Fibroblast of lung (primary cell): ENCODE results near the gene RUFY2. TPM values are rescaled to one million over a fixed set of nuclear protein-coding genes. Genes with fewer than 3 reads are reported as not detected.

ENCODE experiments used
- DNase-seq, 2 donors: peaks; one replicate each; pipeline versions ENCODE4 v3.0.0 to v3.0.0-alpha.2; 2010; ENCODE audit warnings: low read depth in 2 of 2
- H2AFZ ChIP-seq: 2 replicates; pipeline ENCODE4 v1.5.1; 2012; ENCODE audit warnings: low read length, control low read depth, inconsistent platforms
- H3K27ac ChIP-seq: 2 replicates; pipeline ENCODE4 v1.5.1; 2011; ENCODE audit warnings: low read length, control low read depth; ENCODE audit not compliant: insufficient read depth
- H3K27me3 ChIP-seq: 2 replicates; pipeline ENCODE4 v1.5.1; 2011; ENCODE audit warnings: mild to moderate bottlenecking, low read length; ENCODE audit not compliant: control insufficient read depth, insufficient read depth
- H3K36me3 ChIP-seq: 2 replicates; pipeline ENCODE4 v1.5.1; 2011; ENCODE audit warnings: low read length; ENCODE audit not compliant: control insufficient read depth, insufficient read depth
- H3K4me1 ChIP-seq: 2 replicates; pipeline ENCODE4 v1.5.1; 2011; ENCODE audit warnings: low read length; ENCODE audit not compliant: control insufficient read depth, insufficient read depth; ENCODE audit errors: extremely low read depth
- H3K4me2 ChIP-seq: 2 replicates; pipeline ENCODE4 v1.5.1; 2011; ENCODE audit warnings: low read length, control low read depth; ENCODE audit not compliant: insufficient read depth; ENCODE audit errors: extremely low read depth
- H3K4me3 ChIP-seq, 4 experiments: fragments of 200-600 bp in 1 of 4; sonication (generic) in 1 of 4; replicated peaks in 1 of 4; 2 replicates each; pipeline ENCODE4 v1.5.1; 2011 to 2016; ENCODE audit warnings: low read length in 4 of 4, low read depth in 3 of 4, mild to moderate bottlenecking in 3 of 4, control low read depth in 2 of 4, inconsistent platforms in 1 of 4, mixed read lengths in 1 of 4; ENCODE audit not compliant: insufficient read depth in 1 of 4; ENCODE audit errors: control extremely low read depth in 1 of 4
- H3K79me2 ChIP-seq: 2 replicates; pipeline ENCODE4 v1.5.1; 2012; ENCODE audit warnings: mild to moderate bottlenecking, low read length, inconsistent platforms; ENCODE audit not compliant: control insufficient read depth, insufficient read depth
- H3K9ac ChIP-seq: 2 replicates; pipeline ENCODE4 v1.5.1; 2011; ENCODE audit warnings: mild to moderate bottlenecking, low read length, control low read depth; ENCODE audit not compliant: insufficient read depth
- H3K9me3 ChIP-seq: 2 replicates; pipeline ENCODE4 v1.5.1; 2012; ENCODE audit warnings: low read depth, low read length; ENCODE audit not compliant: control insufficient read depth, insufficient read depth
- H4K20me1 ChIP-seq: 2 replicates; pipeline ENCODE4 v1.5.1; 2011; ENCODE audit warnings: low read length; ENCODE audit not compliant: control insufficient read depth, insufficient read depth; ENCODE audit errors: extremely low read depth
- EZH2 ChIP-seq: IDR thresholded peaks from 2 replicates; pipeline ENCODE4 v1.5.1; 2012; ENCODE audit warnings: low read length, control low read depth, mild to moderate bottlenecking; ENCODE audit errors: missing control alignments
- polyA plus RNA-seq, 2 donors: library from polyadenylated mRNA; depleted of rRNA in 1 of 2; stranded (reverse) in 1 of 2; unstranded in 1 of 2; fragments of >200 nt; gene quantifications; 2 replicates each; pipeline ENCODE4 v1.2.1, GENCODE V29; 2011 to 2012; ENCODE audit warnings: missing spikeins in 1 of 2
- total RNA-seq: library from RNA; depleted of rRNA; stranded (reverse); fragments of >200 nt; gene quantifications from 2 replicates; pipeline ENCODE4 v1.2.1, GENCODE V29; 2014
- TF ChIP-seq, protein P1 (sequence below), 2 donors: IDR thresholded peaks in 1 of 2; conservative IDR thresholded peaks in 1 of 2; 1 replicate in 1 of 2; 2 replicates in 1 of 2; pipeline ENCODE4 v1.5.1; 2011 to 2012; ENCODE audit warnings: low read length in 2 of 2, control low read depth in 1 of 2, inconsistent platforms in 1 of 2, low read depth in 1 of 2, mild to moderate bottlenecking in 1 of 2

RUFY2 gene
- total and polyA plus RNA-seq, 2 donors (not counting 1 experiment from before 2014, with no cell fraction given), result 18.4 to 25.9 TPM

DNA sequence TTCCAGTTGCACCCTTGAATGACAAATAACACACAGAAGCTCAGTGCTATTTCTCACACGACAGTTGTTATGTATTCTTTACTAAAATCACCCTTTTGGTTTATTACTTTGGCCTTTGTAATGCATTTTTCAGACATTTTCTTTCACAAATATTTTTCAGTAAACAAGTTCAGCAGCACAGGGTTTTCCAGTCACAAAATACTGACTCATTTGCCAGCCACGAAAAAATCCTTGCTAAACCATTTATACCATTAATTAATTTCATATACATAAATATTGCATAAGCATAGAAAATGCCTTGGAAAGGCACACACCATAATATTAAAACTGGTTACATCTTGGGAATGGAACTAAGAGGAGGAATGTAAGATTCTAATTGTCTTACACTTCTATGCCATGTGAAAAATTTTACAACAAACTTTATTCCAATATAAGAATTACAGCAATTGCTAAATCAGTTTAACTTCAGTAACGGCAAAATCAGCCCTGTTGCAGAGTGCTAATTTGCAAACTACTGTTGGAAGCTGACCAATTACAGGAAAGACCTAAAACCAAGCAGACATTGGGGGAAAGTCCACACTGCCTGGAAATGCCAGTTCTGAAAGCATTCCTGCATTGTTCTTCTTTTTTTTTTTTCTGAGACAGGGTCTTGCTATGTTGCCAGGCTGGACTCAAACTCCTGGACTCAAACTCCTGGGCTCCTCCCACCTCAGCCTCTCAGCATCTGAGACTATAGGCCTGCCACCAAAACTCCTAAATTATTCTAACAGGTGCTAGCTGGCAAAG lies 42.8 kb downstream of the RUFY2 start:
- Histone ChIP-seq H3K27ac (no peak overlapping the region), H2AFZ (no peak overlapping the region), H3K36me3 (no peaks in the 10 kb centered on the region), H3K27me3 (no peaks in the 10 kb centered on the region), H3K4me2 (no peak overlapping the region), H3K9ac (no peak overlapping the region), H3K9me3 (no peaks in the 10 kb centered on the region), H3K4me3 (no peak overlapping the region), H4K20me1 (no peaks in the 10 kb centered on the region), H3K79me2 (no peaks in the 10 kb centered on the region), H3K4me1 (no peaks in the 10 kb centered on the region)
- no peak for TF ChIP-seq EZH2
- TF ChIP-seq, protein P1, sequence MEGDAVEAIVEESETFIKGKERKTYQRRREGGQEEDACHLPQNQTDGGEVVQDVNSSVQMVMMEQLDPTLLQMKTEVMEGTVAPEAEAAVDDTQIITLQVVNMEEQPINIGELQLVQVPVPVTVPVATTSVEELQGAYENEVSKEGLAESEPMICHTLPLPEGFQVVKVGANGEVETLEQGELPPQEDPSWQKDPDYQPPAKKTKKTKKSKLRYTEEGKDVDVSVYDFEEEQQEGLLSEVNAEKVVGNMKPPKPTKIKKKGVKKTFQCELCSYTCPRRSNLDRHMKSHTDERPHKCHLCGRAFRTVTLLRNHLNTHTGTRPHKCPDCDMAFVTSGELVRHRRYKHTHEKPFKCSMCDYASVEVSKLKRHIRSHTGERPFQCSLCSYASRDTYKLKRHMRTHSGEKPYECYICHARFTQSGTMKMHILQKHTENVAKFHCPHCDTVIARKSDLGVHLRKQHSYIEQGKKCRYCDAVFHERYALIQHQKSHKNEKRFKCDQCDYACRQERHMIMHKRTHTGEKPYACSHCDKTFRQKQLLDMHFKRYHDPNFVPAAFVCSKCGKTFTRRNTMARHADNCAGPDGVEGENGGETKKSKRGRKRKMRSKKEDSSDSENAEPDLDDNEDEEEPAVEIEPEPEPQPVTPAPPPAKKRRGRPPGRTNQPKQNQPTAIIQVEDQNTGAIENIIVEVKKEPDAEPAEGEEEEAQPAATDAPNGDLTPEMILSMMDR (conservative IDR thresholded peaks at IDR 0.05 in 1 of 2, IDR thresholded peaks at IDR 0.05 in 1 of 2; ENCODE audit: low read depth in 1 of 2, low read length in 2 of 2), result no peak
- DNase-seq, result no peak

DNA sequence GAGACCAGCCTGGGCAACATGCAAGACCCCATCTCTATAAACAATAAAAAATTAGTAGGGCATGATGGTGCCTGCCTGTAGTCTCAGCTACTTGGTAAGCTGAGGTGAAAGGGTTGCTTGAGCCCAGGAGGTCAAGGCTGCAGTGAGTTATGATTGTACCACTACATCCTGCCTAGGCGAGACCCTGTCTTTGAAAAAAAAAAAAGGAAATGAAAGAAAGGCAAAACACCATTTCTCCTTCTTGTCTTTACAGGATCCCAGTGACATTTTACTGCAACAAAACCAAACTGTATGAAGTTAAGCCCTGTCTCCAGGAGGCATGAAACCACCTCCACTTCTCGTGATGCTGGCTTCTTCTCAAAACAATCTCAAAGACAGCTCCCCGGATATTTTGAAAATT lies 44.5 kb downstream of the RUFY2 start:
- H3K27me3 ChIP-seq, result no peaks in the 10 kb centered on the region
- no peaks in the 10 kb centered on the region for H3K4me1 ChIP-seq
- H3K9ac ChIP-seq, result no peak overlapping the region
- TF ChIP-seq, protein P1 (conservative IDR thresholded peaks at IDR 0.05 in 1 of 2, IDR thresholded peaks at IDR 0.05 in 1 of 2; ENCODE audit: low read depth in 1 of 2, low read length in 2 of 2), result no peak
- no peak for TF ChIP-seq EZH2
- no peak overlapping the region for H3K4me3 ChIP-seq
- H3K36me3 ChIP-seq, result peaks cover 3% of the 10 kb centered on the region
- no peaks in the 10 kb centered on the region for H3K79me2 ChIP-seq
- no peaks in the 10 kb centered on the region for H4K20me1 ChIP-seq
- no peak for DNase-seq
- no peak overlapping the region for H3K4me2 ChIP-seq
- H3K9me3 ChIP-seq, result no peaks in the 10 kb centered on the region
- H3K27ac ChIP-seq, result no peak overlapping the region
- H2AFZ ChIP-seq, result no peak overlapping the region

DNA sequence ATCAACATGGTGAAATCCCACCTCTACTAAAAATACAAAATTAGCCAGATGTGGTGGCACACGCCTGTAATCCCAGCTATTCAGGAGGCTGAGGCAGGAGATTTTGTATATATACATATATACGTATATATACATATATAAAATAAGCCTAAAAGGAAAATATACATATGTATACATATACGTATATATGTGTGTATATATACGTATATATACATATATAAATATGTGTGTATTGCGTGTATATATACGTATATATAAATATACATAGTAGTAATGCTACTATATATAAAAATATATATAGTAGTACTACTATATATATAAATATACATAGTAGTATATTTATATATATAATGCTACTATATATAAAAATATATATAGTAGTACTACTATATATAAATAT lies 47.9 kb downstream of the RUFY2 start:
- Histone ChIP-seq H3K27ac (no peak overlapping the region), H2AFZ (no peak overlapping the region), H3K36me3 (peaks cover 3% of the 10 kb centered on the region), H3K4me1 (no peaks in the 10 kb centered on the region), H3K4me3 (no peak overlapping the region), H3K27me3 (no peaks in the 10 kb centered on the region), H3K4me2 (no peak overlapping the region), H3K9ac (no peak overlapping the region), H3K9me3 (no peaks in the 10 kb centered on the region), H3K79me2 (no peaks in the 10 kb centered on the region), H4K20me1 (no peaks in the 10 kb centered on the region)
- TF ChIP-seq, protein P1 (conservative IDR thresholded peaks at IDR 0.05 in 1 of 2, IDR thresholded peaks at IDR 0.05 in 1 of 2; ENCODE audit: low read depth in 1 of 2, low read length in 2 of 2), result no peak
- TF ChIP-seq EZH2, result no peak
- DNase-seq, result no peak
